GM11168 (cell line): ENCODE measurements around the gene RRP1B.
"Not testable (repeated sequence)": the region's sequence is repeated elsewhere in the genome, so short reads cannot be mapped to it uniquely, and the experiment has no call there.

ENCODE experiments used
- in situ Hi-C: fragments of 300-500 bp; cut with MboI; formaldehyde crosslinking; loops from one replicate; pipeline ENCODE4 v1.12.0; 2022; ENCODE audit warnings: low sequenced_read_pairs; ENCODE audit not compliant: unreplicated experiment

The RRP1B gene

GRCh38 chr21:43659136-43660000 is at the start of gene RRP1B, which contains the start of gene HSF2BP:
Gene RRP1B, plus strand, starts transcription at chr21:43659560. Its CDS starts 105 bp downstream, at chr21:43659665.
Gene HSF2BP, minus strand, starts transcription at chr21:43659488. Its CDS starts 1,392 bp downstream, at chr21:43658096.
- in situ Hi-C loops = no loop called here

- in situ Hi-C loops = no loop called here
These were observed 47.6 kb upstream of the RRP1B start for GRCh38 chr21:43611598-43612369.

- in situ Hi-C loops = no loop called here
These were observed 45.4 kb upstream of the RRP1B start for GRCh38 chr21:43613755-43614638.

GRCh38 chr21:43614839-43615238 is 44.5 kb upstream of the RRP1B start:
- in situ Hi-C loops = no loop called here

- in situ Hi-C loops = not testable (repeated sequence)
These were observed 42.5 kb upstream of the RRP1B start for GRCh38 chr21:43616861-43617260.

- in situ Hi-C loops = no loop called here
These were observed 40.4 kb upstream of the RRP1B start for GRCh38 chr21:43618940-43619339.

GRCh38 chr21:43619344-43619743 is 40.0 kb upstream of the RRP1B start:
- in situ Hi-C loops = no loop called here

GRCh38 chr21:43619856-43620255 is 39.5 kb upstream of the RRP1B start:
- in situ Hi-C loops = no loop called here

GRCh38 chr21:43622796-43623195 is 36.6 kb upstream of the RRP1B start:
- in situ Hi-C loops = no loop called here

GRCh38 chr21:43623588-43623987 is 35.8 kb upstream of the RRP1B start:
- in situ Hi-C loops = no loop called here

- in situ Hi-C loops = no loop called here
These were observed 35.0 kb upstream of the RRP1B start for GRCh38 chr21:43624339-43624738.

GRCh38 chr21:43626390-43626789 is 33.0 kb upstream of the RRP1B start:
- in situ Hi-C loops = loop anchor here (25.0 kb wide), 1 partner anchor 314 kb away; no protein-coding TSS in a partner anchor

- in situ Hi-C loops = loop anchor here (25.0 kb wide), 1 partner anchor 315 kb away; no protein-coding TSS in a partner anchor
These were observed 31.8 kb upstream of the RRP1B start for GRCh38 chr21:43627527-43627926.

GRCh38 chr21:43631411-43632107 is 27.8 kb upstream of the RRP1B start:
- in situ Hi-C loops = loop anchor here (25.0 kb wide), 1 partner anchor 319 kb away; no protein-coding TSS in a partner anchor

GRCh38 chr21:43632373-43632905 is 26.9 kb upstream of the RRP1B start:
- in situ Hi-C loops = loop anchor here (25.0 kb wide), 1 partner anchor 320 kb away; no protein-coding TSS in a partner anchor

- in situ Hi-C loops = loop anchor here (25.0 kb wide), 1 partner anchor 322 kb away; no protein-coding TSS in a partner anchor
These were observed 24.7 kb upstream of the RRP1B start for GRCh38 chr21:43634618-43635017.

- in situ Hi-C loops = loop anchor here (25.0 kb wide), 1 partner anchor 323 kb away; no protein-coding TSS in a partner anchor
These were observed 23.9 kb upstream of the RRP1B start for GRCh38 chr21:43635436-43635835.

- in situ Hi-C loops = loop anchor here (25.0 kb wide), 1 partner anchor 325 kb away; no protein-coding TSS in a partner anchor
These were observed 21.7 kb upstream of the RRP1B start for GRCh38 chr21:43637530-43638158.
